Vagina (tissue), 2 donors: Measurements from ENCODE around the gene TPO. TPM values are rescaled to one million over a fixed set of nuclear protein-coding genes. Genes with fewer than 3 reads are reported as not detected.

Experiments used
- DNase-seq, 2 donors: peaks; one replicate each; pipeline ENCODE4 v3.0.0-alpha.2; 2017; ENCODE audit errors: extremely low spot score in 2 of 2
- H3K27ac ChIP-seq: fragments of 200-600 bp; sonication (generic); one replicate; pipeline ENCODE4 v1.5.1; 2019
- H3K27me3 ChIP-seq: fragments of 200-600 bp; sonication (generic); one replicate; pipeline ENCODE4 v1.5.1; 2019
- H3K36me3 ChIP-seq, 2 donors: fragments of 200-600 bp; sonication (generic); one replicate each; pipeline ENCODE4 v1.5.1; 2017 to 2019
- H3K4me1 ChIP-seq: fragments of 200-600 bp; sonication (generic); one replicate; pipeline ENCODE4 v1.5.1; 2019
- H3K4me3 ChIP-seq, 2 donors: fragments of 200-600 bp; sonication (generic); 1 replicate in 1 of 2; 2 replicates in 1 of 2; pipeline ENCODE4 v1.5.1; 2016 to 2019
- H3K9me3 ChIP-seq: fragments of 200-600 bp; sonication (generic); one replicate; pipeline ENCODE4 v1.5.1; 2019
- CTCF ChIP-seq, 3 experiments: fragments of 450-650 bp in 2 of 3; fragments of 200-600 bp in 1 of 3; sonication (generic) in 1 of 3; IDR thresholded peaks; one replicate each; pipeline ENCODE4 v1.5.1; 2017 to 2019; ENCODE audit warnings: antibody characterized with exemption in 3 of 3, mild to moderate bottlenecking in 2 of 3, moderate library complexity in 2 of 3
- POLR2A ChIP-seq, 2 donors: fragments of 450-650 bp; IDR thresholded peaks; one replicate each; pipeline ENCODE4 v1.6.1; 2017; ENCODE audit warnings: antibody characterized with exemption in 2 of 2, mild to moderate bottlenecking in 2 of 2, moderate library complexity in 2 of 2
- POLR2AphosphoS5 ChIP-seq, 2 donors: sonication (generic); formaldehyde crosslinking; IDR thresholded peaks; one replicate each; pipeline ENCODE4 v1.9.0; 2017; ENCODE audit warnings: antibody characterized with exemption in 2 of 2, mild to moderate bottlenecking in 2 of 2, low read depth in 1 of 2; ENCODE audit not compliant: insufficient read depth in 1 of 2
- intact Hi-C: fragments of 100-400 bp; cut with DNase I; formaldehyde crosslinking; loops from one replicate; pipeline ENCODE4 v1.15.1; 2023
- total RNA-seq: library from RNA; depleted of rRNA; stranded (reverse); fragments of >200 nt; gene quantifications from one replicate; pipeline ENCODE4 v1.2.3, GENCODE V29; 2016

TPO gene
- total RNA-seq, 1 donor from 2014 or later, result 2.0 TPM

GRCh38 chr2:1432726-1433125, 19.5 kb downstream of the TPO start:
- no peak overlapping the region for H3K4me3 ChIP-seq
- H3K27me3 ChIP-seq, result no peaks in the 10 kb centered on the region
- no peak overlapping the region for H3K27ac ChIP-seq
- DNase-seq, result peak in 1 of 2 donors; percentile 91
- TF ChIP-seq POLR2A (IDR thresholded peaks at IDR 0.05) (no peak), CTCF (IDR thresholded peaks at IDR 0.05) (no peak), POLR2AphosphoS5 (IDR thresholded peaks at IDR 0.05; ENCODE audit: insufficient read depth in 1 of 2, low read depth in 1 of 2) (no peak)
- intact Hi-C loops, result no loop called here
- no peaks in the 10 kb centered on the region for H3K4me1 ChIP-seq
- H3K9me3 ChIP-seq, result no peaks in the 10 kb centered on the region
- H3K36me3 ChIP-seq, result no peaks in the 10 kb centered on the region

GRCh38 chr2:1436369-1436768, 23.1 kb downstream of the TPO start:
- DNase-seq, result no peak
- no peaks in the 10 kb centered on the region for H3K4me1 ChIP-seq
- no peaks in the 10 kb centered on the region for H3K27me3 ChIP-seq
- intact Hi-C loops, result no loop called here
- H3K27ac ChIP-seq, result no peak overlapping the region
- TF ChIP-seq POLR2AphosphoS5 (IDR thresholded peaks at IDR 0.05; ENCODE audit: insufficient read depth in 1 of 2, low read depth in 1 of 2) (no peak), POLR2A (IDR thresholded peaks at IDR 0.05) (no peak), CTCF (IDR thresholded peaks at IDR 0.05) (no peak)
- no peak overlapping the region for H3K4me3 ChIP-seq
- no peaks in the 10 kb centered on the region for H3K9me3 ChIP-seq
- H3K36me3 ChIP-seq, result no peaks in the 10 kb centered on the region

- no peaks in the 10 kb centered on the region for H3K36me3 ChIP-seq
- no peak for DNase-seq
- no peaks in the 10 kb centered on the region for H3K4me1 ChIP-seq
- intact Hi-C loops, result no loop called here
- H3K27ac ChIP-seq, result no peak overlapping the region
- H3K4me3 ChIP-seq, result no peak overlapping the region
- TF ChIP-seq POLR2A (IDR thresholded peaks at IDR 0.05), result no peak
- no peak for TF ChIP-seq CTCF (IDR thresholded peaks at IDR 0.05)
- TF ChIP-seq POLR2AphosphoS5 (IDR thresholded peaks at IDR 0.05; ENCODE audit: insufficient read depth in 1 of 2, low read depth in 1 of 2), result no peak
- H3K27me3 ChIP-seq, result no peaks in the 10 kb centered on the region
- no peaks in the 10 kb centered on the region for H3K9me3 ChIP-seq
Observed at GRCh38 chr2:1437101-1437500, 23.8 kb downstream of the TPO start.

- Histone ChIP-seq H3K27me3 (no peaks in the 10 kb centered on the region), H3K27ac (no peak overlapping the region), H3K4me1 (no peaks in the 10 kb centered on the region), H3K36me3 (no peaks in the 10 kb centered on the region), H3K4me3 (no peak overlapping the region), H3K9me3 (no peaks in the 10 kb centered on the region)
- intact Hi-C loops, result no loop called here
- TF ChIP-seq POLR2AphosphoS5 (IDR thresholded peaks at IDR 0.05; ENCODE audit: insufficient read depth in 1 of 2, low read depth in 1 of 2) (no peak), CTCF (IDR thresholded peaks at IDR 0.05) (no peak)
- no peak for DNase-seq
Observed at GRCh38 chr2:1437537-1437936, 24.3 kb downstream of the TPO start.

GRCh38 chr2:1438972-1439371, 25.7 kb downstream of the TPO start:
- intact Hi-C loops, result no loop called here
- no peak for DNase-seq
- Histone ChIP-seq H3K27ac (no peak overlapping the region), H3K36me3 (no peaks in the 10 kb centered on the region), H3K9me3 (no peaks in the 10 kb centered on the region), H3K4me1 (no peaks in the 10 kb centered on the region), H3K4me3 (no peak overlapping the region), H3K27me3 (no peaks in the 10 kb centered on the region)
- no peak for TF ChIP-seq POLR2AphosphoS5 (IDR thresholded peaks at IDR 0.05; ENCODE audit: insufficient read depth in 1 of 2, low read depth in 1 of 2)
- TF ChIP-seq POLR2A (IDR thresholded peaks at IDR 0.05), result no peak
- TF ChIP-seq CTCF (IDR thresholded peaks at IDR 0.05), result no peak
